ENCODE results near the gene PHRF1. TPM values are rescaled to one million over a fixed set of nuclear protein-coding genes. Genes with fewer than 3 reads are reported as not detected.

PHRF1 gene
- total RNA-seq, 2 experiments from 2014 or later = 32.4 to 33.5 TPM

DNA sequence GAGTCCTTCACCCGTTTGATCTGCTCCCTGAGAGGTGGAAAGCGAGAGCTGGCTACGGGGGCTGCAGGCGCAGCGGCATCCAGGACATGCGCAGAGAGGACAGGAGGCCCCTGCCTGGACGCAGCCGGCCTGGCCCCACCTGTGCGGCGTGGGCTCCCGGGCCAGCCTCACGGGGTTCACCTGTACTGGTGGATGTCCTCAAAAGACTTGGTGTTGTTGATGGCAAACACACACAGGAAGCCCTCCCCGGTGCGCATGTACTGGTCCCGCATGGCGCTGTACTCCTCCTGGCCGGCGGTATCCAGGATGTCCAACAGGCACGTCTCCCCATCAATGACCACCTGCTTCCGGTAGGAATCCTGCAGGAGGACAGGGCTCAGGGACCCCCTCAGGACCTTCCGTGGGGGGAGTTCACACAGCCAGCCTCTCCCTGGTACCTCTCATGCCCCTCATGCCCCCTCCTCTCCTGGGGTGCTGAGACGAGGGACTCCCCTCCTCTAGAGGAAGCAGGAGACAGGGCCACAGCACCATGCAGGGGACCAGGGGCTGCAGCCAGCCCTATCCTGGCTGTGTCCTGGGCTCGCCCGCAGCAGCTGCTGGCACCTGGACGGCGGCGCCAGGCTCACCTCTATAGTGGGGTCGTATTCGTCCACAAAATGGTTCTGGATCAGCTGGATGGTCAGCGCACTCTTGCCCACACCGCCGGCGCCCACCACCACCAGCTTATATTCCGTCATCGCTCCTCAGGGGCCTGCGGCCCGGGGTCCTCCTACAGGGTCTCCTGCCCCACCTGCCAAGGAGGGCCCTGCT is 42.5 kb upstream of the PHRF1 start:
- POLR2A ChIA-PET = interaction anchor here (0.5 kb wide), 1 partner anchor 14 kb away, joined by 3 read pairs; no protein-coding TSS in a partner anchor
- CTCF ChIA-PET = interaction anchor here (1.1 to 1.3 kb wide), 2 partner anchors 11 to 190 kb away, joined by 4 to 5 read pairs; no protein-coding TSS in a partner anchor
- no peak for DNase-seq
- intact Hi-C loops (cut with micrococcal nuclease) = no loop called here
- H3K36me3 Mint-ChIP-seq = peaks cover 5% of the 10 kb centered on the region
- H3K9me3 Mint-ChIP-seq = no peaks in the 10 kb centered on the region
- H3K27ac Mint-ChIP-seq = no peak overlapping the region
- H3K27me3 Mint-ChIP-seq = no peaks in the 10 kb centered on the region
- H3K4me3 Mint-ChIP-seq = no peak overlapping the region
- peaks cover 9% of the 10 kb centered on the region for H3K4me1 Mint-ChIP-seq (ENCODE audit: low read depth)

DNA sequence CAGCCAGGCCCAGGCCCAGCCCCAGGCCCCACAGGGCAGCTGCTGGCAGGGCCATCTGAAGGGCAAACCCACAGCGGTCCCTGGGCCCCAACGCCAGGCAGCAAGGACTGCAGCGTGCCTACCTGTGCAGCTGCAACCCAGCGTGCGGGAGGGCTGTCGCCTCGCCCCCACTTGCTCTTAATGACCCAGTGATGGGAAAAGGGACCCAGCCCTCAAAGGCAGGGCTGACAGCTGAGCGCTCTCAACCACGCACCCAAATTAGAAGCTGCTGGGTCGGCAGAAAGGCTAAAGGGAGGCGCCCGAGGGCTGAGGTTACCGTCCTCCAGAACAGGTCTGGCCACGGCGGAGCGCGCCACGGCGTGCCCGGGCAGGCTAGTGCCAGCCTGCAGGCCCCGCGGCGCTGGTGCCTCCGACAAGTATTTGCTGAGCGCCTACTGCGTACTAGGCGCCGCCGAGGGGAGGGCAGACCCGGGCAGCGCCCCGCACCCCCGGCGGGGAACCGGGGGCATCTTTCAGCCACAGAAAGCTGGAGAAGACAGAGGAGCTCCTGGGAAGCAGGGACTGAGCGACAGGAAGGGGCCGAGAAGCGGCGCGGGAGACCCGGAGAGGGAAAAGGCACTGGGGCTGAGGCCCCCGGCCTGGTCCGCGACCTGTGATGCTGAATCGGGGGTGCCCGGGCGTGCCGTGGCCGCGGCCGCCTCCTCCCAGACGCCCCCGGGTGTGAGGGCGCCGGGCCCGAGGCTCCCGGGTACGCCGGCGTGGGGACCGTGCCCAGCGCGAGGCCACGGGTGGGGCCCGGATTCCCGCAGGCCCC is 41.7 kb upstream of the PHRF1 start:
- ChIA-PET POLR2A (interaction anchor here (2.1 kb wide), 1 partner anchor 81 kb away, joined by 5 read pairs; the partner anchor contains the start of gene IRF7), CTCF (interaction anchor here (1.3 to 3.3 kb wide), 3 partner anchors 16 to 189 kb away, joined by 5 to 30 read pairs (median 8); no protein-coding TSS in a partner anchor)
- Mint-ChIP-seq H3K36me3 (peaks cover 5% of the 10 kb centered on the region), H3K27ac (peak overlapping the region; percentile 28), H3K27me3 (no peaks in the 10 kb centered on the region), H3K4me1 (ENCODE audit: low read depth) (peaks cover 9% of the 10 kb centered on the region), H3K9me3 (no peaks in the 10 kb centered on the region), H3K4me3 (peak overlapping the region; percentile 71)
- intact Hi-C loops (cut with micrococcal nuclease) = loop anchor here (5.0 kb wide), 2 partner anchors 163 to 188 kb away; partner anchors contain the start of genes DEAF1 and TMEM80
- peak; percentile 49 for DNase-seq

DNA sequence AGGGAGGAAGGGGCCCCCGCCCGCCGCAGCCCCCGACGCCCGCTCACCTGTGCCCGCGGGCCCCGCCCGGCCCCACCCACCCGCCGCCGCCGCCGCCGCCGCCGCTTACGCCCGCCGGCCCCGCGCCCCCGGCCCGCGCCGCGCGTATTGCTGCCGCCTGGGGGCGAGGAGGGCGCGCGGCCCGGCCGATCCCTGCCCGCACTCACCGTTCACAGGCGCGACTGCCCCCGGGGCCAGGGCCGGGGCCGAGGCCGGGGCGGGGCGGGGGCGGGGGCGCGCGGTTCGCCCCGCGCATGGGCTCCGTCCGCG is 41.1 kb upstream of the PHRF1 start:
- intact Hi-C loops (cut with micrococcal nuclease) = loop anchor here (5.0 kb wide), 2 partner anchors 162 to 187 kb away; partner anchors contain the start of genes DEAF1 and TMEM80
- Mint-ChIP-seq H3K27ac (no peak overlapping the region), H3K36me3 (peaks cover 5% of the 10 kb centered on the region), H3K9me3 (no peaks in the 10 kb centered on the region), H3K4me1 (ENCODE audit: low read depth) (peaks cover 9% of the 10 kb centered on the region), H3K27me3 (no peaks in the 10 kb centered on the region), H3K4me3 (no peak overlapping the region)
- ChIA-PET CTCF (interaction anchor here (1.0 to 3.3 kb wide), 4 partner anchors 17 to 327 kb away, joined by 3 to 30 read pairs (median 6); no protein-coding TSS in a partner anchor), POLR2A (interaction anchor here (1.0 to 2.1 kb wide), 5 partner anchors 16 to 80 kb away, joined by 3 to 7 read pairs (median 5); partner anchors contain the start of genes IRF7 and RNH1)
- DNase-seq = no peak

DNA sequence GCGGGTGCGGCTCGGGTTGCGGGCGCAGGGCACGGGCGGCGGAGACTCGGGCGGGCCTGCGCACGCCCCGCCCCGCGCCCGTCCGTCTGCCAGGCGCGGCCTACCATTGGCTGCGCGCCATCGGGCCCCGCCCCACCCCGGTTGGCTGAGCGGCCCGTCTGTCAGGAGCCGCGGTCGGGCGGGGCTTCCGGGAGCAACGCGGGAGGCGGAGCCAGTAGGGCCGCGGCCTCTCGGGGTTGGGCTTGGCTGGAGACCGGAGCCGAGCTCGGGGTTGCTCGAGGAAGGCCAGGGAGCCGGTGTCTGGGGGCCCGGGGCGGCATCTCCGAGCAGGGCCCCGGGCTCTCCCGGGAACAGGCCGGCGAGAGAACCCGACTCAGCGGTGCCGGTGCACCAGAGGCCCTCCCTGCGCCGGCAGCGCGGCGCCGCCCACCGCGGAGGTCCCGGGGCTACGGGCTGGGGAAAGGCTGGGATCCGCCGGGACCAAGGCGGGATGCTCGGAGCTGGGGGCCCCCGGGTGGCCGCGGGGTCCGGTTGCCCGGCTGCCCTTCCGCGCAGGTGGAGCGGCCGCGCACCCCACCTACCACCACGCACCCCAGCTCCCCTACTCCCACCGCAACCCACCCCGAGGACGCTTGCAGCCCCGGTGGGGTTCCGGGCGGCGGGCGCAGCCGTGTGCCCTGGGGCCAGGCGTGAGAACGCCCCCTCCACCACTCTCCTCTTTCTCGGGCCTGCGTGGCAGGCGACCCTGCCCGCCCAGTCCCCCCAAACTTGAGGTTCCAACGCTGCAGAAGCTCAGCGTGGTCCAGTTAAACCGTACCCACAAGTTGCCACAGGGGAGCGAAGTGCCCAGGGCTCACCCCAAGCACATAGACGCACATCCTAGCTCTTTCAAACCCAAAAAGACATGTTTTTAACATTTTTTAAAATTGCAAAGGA is 40.5 kb upstream of the PHRF1 start, which contains the start of gene HRAS:
Gene HRAS, minus strand, starts transcription at position 58 of the 936 bp plus-strand sequence.
- peaks cover 5% of the 10 kb centered on the region for H3K36me3 Mint-ChIP-seq
- H3K9me3 Mint-ChIP-seq = no peaks in the 10 kb centered on the region
- peak within 1 kb of the TSS; percentile 85 for H3K4me3 Mint-ChIP-seq
- H3K27ac Mint-ChIP-seq = peak within 1 kb of the TSS; percentile 78
- peak; percentile 95 for DNase-seq
- ChIA-PET POLR2A (interaction anchor here (0.7 to 2.1 kb wide), 9 partner anchors 16 to 299 kb away, joined by 3 to 7 read pairs (median 4); partner anchors contain the start of genes IRF7, PSMD13, RNH1 and TMEM80), CTCF (interaction anchor here (1.0 to 3.3 kb wide), 4 partner anchors 17 to 328 kb away, joined by 3 to 30 read pairs (median 6); no protein-coding TSS in a partner anchor)
- intact Hi-C loops (cut with micrococcal nuclease) = loop anchor here (2.0 to 5.0 kb wide), 5 partner anchors 25 to 187 kb away; partner anchors contain the start of genes DEAF1, LMNTD2, PHRF1 and RASSF7
- H3K27me3 Mint-ChIP-seq = no peaks in the 10 kb centered on the region
- H3K4me1 Mint-ChIP-seq (ENCODE audit: low read depth) = peaks cover 9% of the 10 kb centered on the region

DNA sequence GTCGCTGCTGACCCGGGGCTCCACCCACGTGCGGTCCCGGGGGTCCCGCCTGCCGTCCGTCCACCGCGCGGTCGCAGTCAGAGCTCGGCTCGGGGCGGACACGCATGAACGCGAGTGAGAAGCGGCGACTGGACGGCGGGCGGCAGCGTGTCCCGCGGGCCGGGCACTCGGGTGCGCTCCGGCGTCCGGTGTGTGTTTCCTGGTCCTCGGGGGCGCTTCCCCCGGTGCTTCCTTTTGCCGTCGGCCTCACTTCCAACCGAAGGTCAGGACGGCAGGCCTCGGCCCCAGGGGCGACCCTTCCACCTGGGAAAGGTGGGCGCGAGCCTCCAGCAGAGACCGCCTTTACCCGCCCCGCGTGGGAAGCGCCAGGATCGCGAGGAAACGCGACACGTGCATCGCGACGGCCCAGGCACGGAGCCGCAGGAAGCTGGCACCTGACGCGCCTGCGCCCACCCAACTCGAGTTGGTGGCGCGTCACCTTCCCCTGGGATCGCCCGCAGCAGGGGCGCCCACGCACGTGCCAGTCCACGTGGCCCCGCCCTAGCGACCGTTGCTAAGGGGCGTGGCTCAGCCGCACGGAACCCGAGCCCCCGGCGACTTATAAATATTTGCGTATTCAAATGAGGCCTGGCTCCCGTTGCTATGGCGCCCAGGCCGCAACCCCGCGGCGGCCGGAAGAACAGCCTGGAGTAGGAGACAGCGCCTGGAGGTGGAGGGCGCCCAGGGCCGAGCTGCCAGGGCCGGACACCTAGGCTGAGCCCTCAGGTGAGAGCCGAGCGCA is 39.2 kb upstream of the PHRF1 start, which contains the start of gene LRRC56:
Gene LRRC56, plus strand, starts transcription at position 687 of the 781 bp plus-strand sequence. CDS start 3,158 bp downstream, outside the sequence.
- Mint-ChIP-seq H3K4me1 (ENCODE audit: low read depth) (peaks cover 9% of the 10 kb centered on the region), H3K36me3 (peaks cover 4% of the 10 kb centered on the region), H3K27me3 (no peaks in the 10 kb centered on the region), H3K4me3 (peak within 1 kb of the TSS; percentile 85), H3K27ac (peak within 1 kb of the TSS; percentile 78), H3K9me3 (no peaks in the 10 kb centered on the region)
- POLR2A ChIA-PET = interaction anchor here (1.0 to 1.7 kb wide), 3 partner anchors 18 to 221 kb away, joined by 3 to 6 read pairs (median 4); partner anchors contain the start of gene PHRF1
- peak; percentile 93 for DNase-seq
- CTCF ChIA-PET = interaction anchor here (3.3 kb wide), 1 partner anchor 18 kb away, joined by 30 read pairs; no protein-coding TSS in a partner anchor
- intact Hi-C loops (cut with micrococcal nuclease) = loop anchor here (1.0 to 5.0 kb wide), 6 partner anchors 24 to 185 kb away; partner anchors contain the start of genes DEAF1, LMNTD2, PHRF1 and RASSF7

DNA sequence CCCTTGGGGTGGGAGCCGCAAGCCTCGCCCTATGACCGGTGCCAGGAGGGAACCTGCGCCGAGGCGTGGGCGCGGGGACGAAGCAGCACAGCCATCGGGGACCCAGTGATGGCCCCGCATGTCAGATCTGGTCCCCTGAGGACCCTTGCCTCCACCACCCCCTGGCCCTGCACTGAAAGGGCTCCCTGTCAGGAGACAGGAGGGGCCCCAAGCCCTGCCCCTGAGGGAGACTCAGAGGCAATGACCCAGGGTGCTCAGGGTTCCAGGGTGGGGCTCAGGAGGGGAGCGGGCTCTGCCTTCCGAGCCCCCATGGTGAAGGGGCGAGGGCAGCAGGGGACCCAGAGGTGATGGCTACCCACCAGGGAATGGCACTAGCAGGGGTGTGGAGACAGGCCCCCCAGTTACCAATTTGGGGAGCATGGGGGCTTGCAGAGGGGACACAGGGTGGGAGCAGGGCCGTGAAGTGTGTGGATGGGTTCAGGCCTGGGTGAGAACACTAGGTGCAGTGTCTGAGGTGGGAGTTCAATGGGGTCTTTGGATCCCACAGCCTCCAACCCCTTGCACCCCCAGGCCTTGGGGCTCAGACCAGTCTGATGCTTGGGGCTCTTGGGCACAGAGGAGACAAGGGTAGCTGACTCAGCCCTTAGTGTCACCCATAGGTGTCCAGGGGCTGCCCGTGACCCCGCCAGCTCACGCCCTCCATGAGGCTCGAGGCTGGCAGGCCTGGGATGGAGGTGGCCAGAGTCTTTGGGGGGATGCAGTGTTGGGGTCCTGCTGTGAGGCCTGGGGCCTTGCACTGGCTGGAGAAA is 38.4 kb upstream of the PHRF1 start:
- H3K36me3 Mint-ChIP-seq = no peaks in the 10 kb centered on the region
- peaks cover 9% of the 10 kb centered on the region for H3K4me1 Mint-ChIP-seq (ENCODE audit: low read depth)
- H3K27me3 Mint-ChIP-seq = no peaks in the 10 kb centered on the region
- ChIA-PET POLR2A (interaction anchor here (1.0 kb wide), 1 partner anchor 38 kb away, joined by 4 read pairs; the partner anchor contains the start of gene PHRF1), CTCF (interaction anchor here (1.1 to 3.3 kb wide), 3 partner anchors 17 to 19 kb away, joined by 5 to 30 read pairs (median 6); no protein-coding TSS in a partner anchor)
- intact Hi-C loops (cut with micrococcal nuclease) = loop anchor here (1.0 to 5.0 kb wide), 6 partner anchors 23 to 184 kb away; partner anchors contain the start of genes DEAF1, LMNTD2, PHRF1 and RASSF7
- no peak overlapping the region for H3K27ac Mint-ChIP-seq
- peak overlapping the region; percentile 85 for H3K4me3 Mint-ChIP-seq
- peak; percentile 8 for DNase-seq
- H3K9me3 Mint-ChIP-seq = no peaks in the 10 kb centered on the region

DNA sequence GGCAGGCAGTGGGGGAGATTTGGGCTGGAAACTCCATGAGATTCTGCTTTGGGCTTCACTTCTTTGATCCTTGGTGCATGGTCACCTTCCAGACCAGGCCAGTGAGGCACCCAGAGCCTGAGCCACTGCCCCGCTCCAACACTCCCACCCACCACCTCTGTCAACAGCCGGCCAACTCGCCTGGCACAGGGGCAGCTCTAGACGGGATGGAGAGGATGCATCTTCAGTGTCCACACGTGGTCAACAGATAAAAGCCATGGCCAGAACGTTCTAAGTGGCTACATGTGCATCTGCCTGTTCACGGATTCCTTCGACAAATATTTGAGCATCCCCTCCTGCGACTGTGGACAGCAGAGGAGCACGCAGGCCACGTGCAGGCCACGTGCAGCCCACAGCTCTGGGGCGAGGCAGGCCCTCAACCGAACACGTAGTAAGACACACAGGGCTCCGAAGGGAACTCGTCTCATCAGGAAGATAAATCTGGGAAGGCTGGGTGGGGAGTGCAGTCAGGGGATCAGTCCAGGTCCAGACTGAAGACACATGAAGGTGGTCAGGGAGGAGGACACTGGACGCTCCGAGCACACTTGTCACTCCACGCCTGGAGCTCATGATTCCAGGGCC is 37.7 kb upstream of the PHRF1 start:
- H3K36me3 Mint-ChIP-seq = no peaks in the 10 kb centered on the region

DNA sequence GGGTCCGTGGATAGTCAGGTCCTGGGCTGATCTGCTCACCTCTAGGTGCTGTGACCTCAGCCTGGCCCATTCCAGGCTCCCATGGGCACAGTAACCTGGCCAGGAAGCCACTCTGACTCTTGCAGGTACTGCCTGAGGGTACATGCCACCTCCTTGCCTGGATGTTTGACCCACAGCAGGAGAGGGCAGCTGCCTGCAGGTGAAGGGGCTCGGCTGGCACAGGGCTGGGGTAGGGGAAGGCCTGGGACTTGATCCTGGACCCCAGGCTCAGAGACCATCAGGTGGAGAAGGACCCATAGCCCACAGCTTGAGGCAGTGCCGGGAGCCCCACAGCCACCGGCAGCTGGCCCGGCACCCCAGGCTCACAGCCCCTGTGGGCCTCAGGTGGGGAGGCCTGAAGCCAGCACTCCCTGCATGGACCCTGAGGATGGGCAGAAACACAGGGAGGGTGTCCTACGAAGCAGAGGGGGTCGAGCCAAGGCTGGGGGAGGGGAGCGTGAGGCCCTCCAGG is 36.2 kb upstream of the PHRF1 start:
- no peak overlapping the region for H3K27ac Mint-ChIP-seq
- no peaks in the 10 kb centered on the region for H3K27me3 Mint-ChIP-seq
- intact Hi-C loops (cut with micrococcal nuclease) = loop anchor here (5.0 kb wide), 2 partner anchors 157 to 182 kb away; partner anchors contain the start of genes DEAF1 and TMEM80
- no peaks in the 10 kb centered on the region for H3K36me3 Mint-ChIP-seq
- POLR2A ChIA-PET = interaction anchor here (0.5 kb wide), 1 partner anchor 179 kb away, joined by 3 read pairs; no protein-coding TSS in a partner anchor
- peaks cover 9% of the 10 kb centered on the region for H3K4me1 Mint-ChIP-seq (ENCODE audit: low read depth)
- CTCF ChIA-PET = no interaction called here
- DNase-seq = no peak
- H3K4me3 Mint-ChIP-seq = no peak overlapping the region
- no peaks in the 10 kb centered on the region for H3K9me3 Mint-ChIP-seq

More for the DNA sequence above, 37.7 kb upstream of the PHRF1 start:
- ChIA-PET POLR2A (no interaction called here), CTCF (interaction anchor here (0.8 to 1.9 kb wide), 3 partner anchors 16 to 280 kb away, joined by 3 to 6 read pairs (median 5); no protein-coding TSS in a partner anchor)
- intact Hi-C loops (cut with micrococcal nuclease) = loop anchor here (5.0 kb wide), 2 partner anchors 159 to 184 kb away; partner anchors contain the start of genes DEAF1 and TMEM80
- Mint-ChIP-seq H3K4me3 (no peak overlapping the region), H3K27me3 (no peaks in the 10 kb centered on the region), H3K4me1 (ENCODE audit: low read depth) (peaks cover 9% of the 10 kb centered on the region), H3K9me3 (no peaks in the 10 kb centered on the region), H3K27ac (no peak overlapping the region)
- peak; percentile 8 for DNase-seq

Measured in activated CD4-positive, alpha-beta memory T cell treated with anti-CD3 and anti-CD28 coated beads for 36 hours (primary cell).